CD4-positive, alpha-beta memory T cell (primary cell): ENCODE results near the gene ORAI2. TPM values are rescaled to one million over a fixed set of nuclear protein-coding genes. Genes with fewer than 3 reads are reported as not detected.
A peak's percentile ranks its signal among the peaks of the same experiment; 100 is the strongest.
"Not testable (repeated sequence)": the region's sequence is repeated elsewhere in the genome, so short reads cannot be mapped to it uniquely, and the experiment has no call there.

Source experiments
- CTCF ChIA-PET: fragments of 350-600 bp; sonication (Branson Sonifier 250); formaldehyde crosslinking; loops from one replicate; lab custom pipeline; 2021; ENCODE audit warnings: inconsistent platforms; ENCODE audit not compliant: partially characterized antibody; lab: Charles Lee
- POLR2A ChIA-PET: fragments of 350-600 bp; sonication (Branson Sonifier 250); formaldehyde crosslinking; loops from one replicate; lab custom pipeline; 2021; ENCODE audit not compliant: partially characterized antibody; lab: Charles Lee
- DNase-seq, 5 donors: peaks; one replicate each; pipeline versions ENCODE4 v3.0.0 to v3.0.0-alpha.2; 2020 to 2022; ENCODE audit warnings: mixed read lengths in 1 of 5
- H3K27ac ChIP-seq: one replicate; pipeline ENCODE4 v1.7.0; 2013; ENCODE audit warnings: low read depth, low read length
- H3K27me3 ChIP-seq: 2 replicates; pipeline ENCODE4 v1.7.0; 2013; ENCODE audit warnings: mild to moderate bottlenecking, low read length, moderate library complexity; ENCODE audit not compliant: insufficient read depth
- H3K36me3 ChIP-seq: 2 replicates; pipeline ENCODE4 v1.7.0; 2013; ENCODE audit warnings: mild to moderate bottlenecking, low read length, moderate library complexity; ENCODE audit not compliant: insufficient read depth
- H3K4me1 ChIP-seq: 2 replicates; pipeline ENCODE4 v1.7.0; 2013; ENCODE audit warnings: mild to moderate bottlenecking, low read length, moderate library complexity; ENCODE audit not compliant: insufficient read depth
- H3K4me3 ChIP-seq, 2 donors: one replicate each; pipeline ENCODE4 v1.7.0; 2013; ENCODE audit warnings: low read length in 2 of 2, mild to moderate bottlenecking in 1 of 2
- H3K9me3 ChIP-seq, 2 donors: one replicate each; pipeline ENCODE4 v1.7.0; 2013; ENCODE audit warnings: low read length in 2 of 2, control low read depth in 1 of 2; ENCODE audit not compliant: control insufficient read depth in 1 of 2
- H3K27ac Mint-ChIP-seq, 7 donors: one replicate each; pipeline ENCODE4 v1.8.0; 2020 to 2021; ENCODE audit warnings: mixed read lengths in 7 of 7, mild to moderate bottlenecking in 6 of 7, inconsistent platforms in 3 of 7, moderate library complexity in 3 of 7
- H3K27me3 Mint-ChIP-seq, 2 donors: one replicate each; pipeline ENCODE4 v1.8.0; 2020 to 2021; ENCODE audit warnings: mixed read lengths in 2 of 2
- H3K36me3 Mint-ChIP-seq, 2 donors: one replicate each; pipeline ENCODE4 v1.8.0; 2020 to 2021; ENCODE audit warnings: mixed read lengths in 2 of 2, inconsistent platforms in 1 of 2, mild to moderate bottlenecking in 1 of 2
- H3K4me1 Mint-ChIP-seq, 4 donors: one replicate each; pipeline ENCODE4 v1.8.0; 2020 to 2021; ENCODE audit warnings: mixed read lengths in 4 of 4, mild to moderate bottlenecking in 1 of 4
- H3K4me3 Mint-ChIP-seq, 8 donors: one replicate each; pipeline ENCODE4 v1.8.0; 2020 to 2021; ENCODE audit warnings: mixed read lengths in 8 of 8, mild to moderate bottlenecking in 7 of 8, moderate library complexity in 6 of 8, inconsistent platforms in 3 of 8
- H3K9me3 Mint-ChIP-seq, 8 donors: one replicate each; pipeline ENCODE4 v1.8.0; 2020 to 2021; ENCODE audit warnings: mixed read lengths in 8 of 8, mild to moderate bottlenecking in 5 of 8, inconsistent platforms in 3 of 8, moderate library complexity in 1 of 8
- intact Hi-C: fragments of 100-400 bp; cut with micrococcal nuclease; formaldehyde crosslinking; loops from one replicate; pipeline ENCODE4 v1.15.1; 2023
- polyA plus RNA-seq, 2 donors: library from polyadenylated mRNA; unstranded; fragments of 300-500 nt; fragmentation: Illumina TruSeq; gene quantifications; one replicate each; pipeline ENCODE4 v1.2.3, GENCODE V29; 2021
- total RNA-seq, 2 experiments: library from RNA; stranded (reverse); gene quantifications; one replicate each; pipeline ENCODE4 v1.2.3, GENCODE V29; 2021

The ORAI2 gene
- total and polyA plus RNA-seq, 4 experiments from 2014 or later: 29.0 to 53.3 (median 37.2) TPM

DNA sequence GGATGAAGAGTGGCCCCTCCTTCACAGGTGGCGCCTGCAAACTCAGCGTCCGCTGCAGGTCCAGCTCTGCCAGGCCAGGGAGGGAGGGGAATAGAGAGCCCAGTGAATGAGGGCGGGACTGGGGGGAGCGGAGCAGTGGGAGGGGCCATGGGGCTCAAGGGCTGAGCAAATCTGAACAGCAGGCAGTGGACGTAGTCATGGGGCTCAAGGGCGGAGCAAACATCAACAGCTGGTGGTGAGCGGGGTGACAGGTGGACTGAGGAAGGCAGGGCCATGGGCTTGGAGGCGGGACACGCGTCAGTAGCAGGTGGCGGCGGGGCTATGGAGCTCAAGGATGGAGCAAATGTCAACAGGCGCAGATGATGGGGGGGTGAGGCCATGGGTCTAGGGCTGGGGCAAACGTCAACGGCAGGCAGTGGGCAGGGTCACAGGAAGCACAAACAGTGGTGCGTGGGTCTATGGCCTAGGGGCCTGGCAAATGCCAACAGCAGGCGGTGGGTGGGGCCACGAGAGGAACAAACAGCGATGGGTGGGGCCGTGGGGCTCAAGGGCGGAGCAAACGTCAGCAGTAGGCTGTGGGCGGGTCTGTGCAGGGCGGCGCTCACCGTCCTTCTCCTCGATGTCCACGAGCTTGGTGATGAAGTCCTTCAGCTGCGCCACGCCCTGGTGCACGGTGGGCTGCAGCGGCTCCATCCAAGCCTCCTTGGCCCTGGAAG is 60.0 kb downstream of the ORAI2 start:
- H3K27me3 ChIP-seq, H3K9me3 Mint-ChIP-seq, H3K27me3 Mint-ChIP-seq, H3K36me3 ChIP-seq, H3K4me3 ChIP-seq, H3K4me1 Mint-ChIP-seq, H3K36me3 Mint-ChIP-seq, H3K9me3 ChIP-seq, intact Hi-C loops, H3K27ac Mint-ChIP-seq, H3K27ac ChIP-seq, H3K4me1 ChIP-seq, CTCF ChIA-PET, POLR2A ChIA-PET: not testable (repeated sequence)
- peak in 2 of 5 donors; percentile 38 to 53 for DNase-seq
- peak overlapping the region in 2 of 8 donors; percentile 26 to 69 for H3K4me3 Mint-ChIP-seq

DNA sequence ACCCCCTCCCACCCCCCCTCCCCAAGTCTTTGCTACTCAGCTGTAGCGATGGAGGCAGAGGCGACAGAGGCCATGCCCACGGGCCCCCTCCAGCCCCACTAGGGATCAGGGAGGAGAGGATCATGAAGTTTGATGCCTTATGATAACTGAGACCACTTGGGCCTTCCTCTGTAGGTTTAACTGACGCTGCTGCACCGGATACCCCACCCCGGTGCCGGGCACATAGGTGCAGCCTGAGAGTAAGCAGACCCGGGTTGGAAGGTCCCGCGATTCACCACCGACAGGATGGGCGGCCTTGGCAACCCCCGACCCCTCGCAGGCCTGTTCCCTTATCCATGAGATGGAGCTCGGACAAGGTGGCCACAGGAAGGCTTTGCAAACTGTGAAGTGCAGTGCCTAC is 60.7 kb downstream of the ORAI2 start:
- H3K4me3 Mint-ChIP-seq, H3K27ac Mint-ChIP-seq, H3K27me3 ChIP-seq, CTCF ChIA-PET, H3K4me3 ChIP-seq, H3K9me3 ChIP-seq, H3K27me3 Mint-ChIP-seq, POLR2A ChIA-PET, H3K4me1 Mint-ChIP-seq, H3K4me1 ChIP-seq, H3K36me3 ChIP-seq, intact Hi-C loops, H3K36me3 Mint-ChIP-seq, H3K9me3 Mint-ChIP-seq, H3K27ac ChIP-seq: not testable (repeated sequence)
- peak; percentile 22 to 46 (median 35) for DNase-seq

DNA sequence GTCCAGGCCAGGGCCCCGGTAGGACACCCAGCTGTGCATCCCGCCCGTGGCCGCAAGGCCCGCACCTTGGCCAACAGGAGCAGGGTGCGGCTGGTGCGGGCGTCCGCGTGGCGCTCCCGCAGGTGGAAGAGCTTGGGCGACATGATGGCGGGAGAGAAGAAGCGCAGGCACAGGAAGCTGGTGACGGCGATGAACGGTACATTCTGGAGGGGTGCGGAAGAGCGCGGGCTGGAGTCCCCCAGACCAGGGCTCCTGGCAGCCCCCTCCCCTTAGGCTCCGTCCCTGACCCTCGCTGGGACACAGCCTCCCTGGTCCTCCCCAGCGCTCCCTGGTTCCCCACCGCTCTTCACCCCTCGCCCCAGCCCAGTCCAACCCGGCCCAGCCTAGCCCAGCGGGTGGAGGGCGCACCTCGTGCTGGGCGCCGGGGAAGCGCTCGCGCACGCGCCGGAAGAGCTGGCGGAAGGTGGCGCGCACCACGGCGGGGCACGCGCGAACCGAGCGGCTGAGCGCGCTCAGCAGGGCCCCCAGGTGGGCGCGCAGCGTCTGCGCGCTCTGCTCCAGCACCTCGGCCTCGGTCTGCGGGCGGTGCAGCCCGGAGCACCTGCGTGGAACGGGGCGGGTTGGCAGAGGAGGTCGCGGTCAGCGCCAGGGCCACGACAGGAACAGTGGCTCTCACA is 61.2 kb downstream of the ORAI2 start:
- H3K36me3 Mint-ChIP-seq, H3K9me3 ChIP-seq, H3K27me3 ChIP-seq, POLR2A ChIA-PET, H3K36me3 ChIP-seq, H3K4me1 Mint-ChIP-seq, DNase-seq, intact Hi-C loops, H3K4me3 Mint-ChIP-seq, H3K9me3 Mint-ChIP-seq, H3K4me1 ChIP-seq, H3K27ac ChIP-seq, H3K27me3 Mint-ChIP-seq, H3K27ac Mint-ChIP-seq, CTCF ChIA-PET, H3K4me3 ChIP-seq: not testable (repeated sequence)

DNA sequence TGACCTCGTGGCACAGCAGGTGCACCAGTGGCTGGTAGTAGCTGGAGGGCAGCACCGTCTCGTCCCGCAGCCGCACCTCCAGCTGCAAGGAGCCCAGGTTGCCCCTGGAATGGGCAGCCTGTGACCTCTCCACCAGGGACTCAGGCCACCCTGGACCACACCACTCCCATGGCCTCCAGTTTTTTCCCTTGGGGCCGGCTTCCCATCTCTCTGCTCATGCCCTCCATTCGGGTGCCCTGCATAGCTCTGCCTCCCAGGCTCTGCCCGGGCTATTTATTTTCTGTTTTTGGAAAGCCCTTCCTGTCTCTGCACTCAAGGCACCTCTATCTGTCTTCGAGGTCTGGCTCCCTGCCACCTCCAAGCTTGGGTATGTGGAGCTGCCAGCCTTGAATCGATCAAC is 63.5 kb downstream of the ORAI2 start:
- H3K36me3 Mint-ChIP-seq, H3K27me3 ChIP-seq, POLR2A ChIA-PET, H3K9me3 Mint-ChIP-seq, intact Hi-C loops, H3K4me3 ChIP-seq, H3K4me3 Mint-ChIP-seq, H3K4me1 ChIP-seq, H3K27me3 Mint-ChIP-seq, H3K4me1 Mint-ChIP-seq, H3K27ac Mint-ChIP-seq, H3K36me3 ChIP-seq, DNase-seq, H3K27ac ChIP-seq, CTCF ChIA-PET, H3K9me3 ChIP-seq: not testable (repeated sequence)

DNA sequence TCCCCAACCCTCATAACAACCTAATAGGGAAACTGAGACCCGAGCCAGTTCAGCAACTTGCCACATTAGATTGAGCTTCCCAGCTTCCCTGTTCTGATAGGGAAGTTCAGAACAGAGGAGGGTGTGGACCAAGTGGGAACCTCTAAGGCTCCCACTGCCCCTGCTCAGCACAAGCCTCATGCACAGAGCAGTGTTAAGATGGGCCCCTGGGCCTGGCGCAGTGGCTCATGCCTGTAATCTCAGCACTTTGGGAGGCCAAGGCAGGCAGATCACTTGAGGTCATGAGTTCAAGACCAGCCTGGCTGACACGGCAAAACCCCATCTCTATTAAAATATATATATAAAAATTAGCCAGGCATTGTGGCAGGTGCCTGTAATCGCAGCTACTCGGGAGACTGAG is 63.9 kb downstream of the ORAI2 start:
- DNase-seq, H3K9me3 Mint-ChIP-seq, H3K27me3 Mint-ChIP-seq, H3K4me3 ChIP-seq, H3K36me3 Mint-ChIP-seq, H3K4me1 Mint-ChIP-seq, H3K4me3 Mint-ChIP-seq, H3K9me3 ChIP-seq, POLR2A ChIA-PET, H3K36me3 ChIP-seq, H3K4me1 ChIP-seq, H3K27ac ChIP-seq, H3K27ac Mint-ChIP-seq, H3K27me3 ChIP-seq, intact Hi-C loops, CTCF ChIA-PET: not testable (repeated sequence)

DNA sequence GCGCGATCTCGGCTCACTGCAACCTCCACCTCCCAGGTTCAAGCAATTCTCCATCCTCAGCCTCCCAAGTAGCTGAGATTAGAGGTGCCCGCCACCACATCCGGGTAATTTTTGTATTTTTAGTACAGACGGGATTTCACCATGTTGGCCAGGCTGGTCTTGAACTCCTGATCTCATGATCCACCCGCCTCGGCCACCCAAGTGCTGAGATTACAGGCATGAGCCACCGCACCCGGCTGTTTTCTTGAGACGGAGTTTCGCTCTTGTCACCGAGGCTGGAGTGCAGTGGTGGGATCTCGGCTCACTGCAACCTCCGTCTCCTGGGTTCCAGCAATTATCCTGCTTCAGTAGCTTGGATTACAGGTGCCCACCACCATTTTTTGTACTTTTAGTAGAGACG is 64.9 kb downstream of the ORAI2 start:
- CTCF ChIA-PET, H3K9me3 ChIP-seq, H3K27ac Mint-ChIP-seq, H3K9me3 Mint-ChIP-seq, H3K4me3 Mint-ChIP-seq, H3K4me1 Mint-ChIP-seq, H3K27ac ChIP-seq, H3K4me1 ChIP-seq, intact Hi-C loops, H3K27me3 Mint-ChIP-seq, DNase-seq, H3K36me3 Mint-ChIP-seq, H3K4me3 ChIP-seq, POLR2A ChIA-PET, H3K27me3 ChIP-seq, H3K36me3 ChIP-seq: not testable (repeated sequence)

DNA sequence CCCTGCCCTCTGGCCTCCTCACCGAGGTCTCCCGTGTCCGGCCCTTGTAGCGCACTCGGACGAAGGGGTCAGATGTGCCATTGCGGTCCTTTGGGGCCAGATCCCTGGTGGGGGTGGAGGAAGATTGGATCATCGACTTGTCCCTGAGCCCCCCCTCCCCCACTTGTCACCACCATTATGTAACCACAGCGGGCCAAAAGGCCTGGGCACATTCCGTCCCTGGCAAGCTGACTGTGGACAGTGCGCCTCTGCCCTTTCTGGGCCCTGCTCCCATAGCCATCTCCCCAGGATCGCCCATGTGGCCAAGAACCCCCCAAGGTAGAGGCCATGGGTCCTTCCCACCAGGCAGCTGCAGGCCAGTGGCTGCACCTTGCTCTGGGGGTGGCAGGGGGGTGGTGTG is 69.8 kb downstream of the ORAI2 start:
- H3K9me3 ChIP-seq, H3K27ac ChIP-seq, H3K9me3 Mint-ChIP-seq, intact Hi-C loops, H3K4me1 ChIP-seq, H3K27me3 ChIP-seq, H3K4me3 ChIP-seq, H3K36me3 ChIP-seq, H3K27me3 Mint-ChIP-seq, H3K4me1 Mint-ChIP-seq, H3K4me3 Mint-ChIP-seq, DNase-seq, H3K27ac Mint-ChIP-seq, CTCF ChIA-PET, H3K36me3 Mint-ChIP-seq, POLR2A ChIA-PET: not testable (repeated sequence)
